PC-3 (cell line): ENCODE measurements around the gene ELOVL2. TPM values are rescaled to one million over a fixed set of nuclear protein-coding genes. Genes with fewer than 3 reads are reported as not detected.

Experiments used
- ATAC-seq: fragments of 200-7000 bp; cut with Tn5 transposase; 2 replicates; pipeline ENCODE4 v1.9.1; 2020; ENCODE audit warnings: mild to moderate bottlenecking, moderate library complexity
- BruUV-seq: library from RNA; stranded (reverse); fragments of 400-500 nt; replicated peaks from 2 replicates; lab custom pipeline; 2021; lab: Mats Ljungman, UMichigan
- CTCF ChIA-PET: fragments of 300-600 bp; sonication (Branson Sonifier 250); formaldehyde crosslinking; loops from one replicate; lab custom pipeline; 2022; ENCODE audit warnings: antibody characterized with exemption; lab: Charles Lee
- POLR2A ChIA-PET: fragments of 300-600 bp; sonication (Branson Sonifier 250); formaldehyde crosslinking; loops from one replicate; lab custom pipeline; 2022; ENCODE audit warnings: antibody characterized with exemption; ENCODE audit not compliant: unreplicated experiment; lab: Charles Lee
- DNase-seq: peaks from one replicate; pipeline ENCODE4 v3.0.0-alpha.2; 2015
- H2AFZ ChIP-seq: fragments of 300-600 bp; sonication (generic); 2 replicates; pipeline ENCODE4 v1.6.0; 2016; ENCODE audit warnings: antibody characterized with exemption, low read length
- H3F3A ChIP-seq: fragments of 300-600 bp; sonication (generic); one replicate; pipeline ENCODE4 v1.6.0; 2017; ENCODE audit warnings: antibody characterized with exemption, low read length, control low read depth, mild to moderate bottlenecking; ENCODE audit not compliant: unreplicated experiment
- H3K27ac ChIP-seq: fragments of 300-600 bp; sonication (generic); 2 replicates; pipeline ENCODE4 v1.5.1; 2016; ENCODE audit warnings: mild to moderate bottlenecking, low read length
- H3K27me3 ChIP-seq: fragments of 300-600 bp; sonication (generic); 2 replicates; pipeline ENCODE4 v1.6.1; 2016; ENCODE audit warnings: low read length, mixed read lengths
- H3K36me3 ChIP-seq: fragments of 300-600 bp; sonication (generic); 2 replicates; pipeline ENCODE4 v1.6.1; 2016; ENCODE audit warnings: low read depth, mixed run types, low read length, mixed read lengths
- H3K4me1 ChIP-seq: fragments of 300-600 bp; sonication (generic); 2 replicates; pipeline ENCODE4 v1.5.1; 2016; ENCODE audit warnings: low read length; ENCODE audit not compliant: insufficient read depth
- H3K4me2 ChIP-seq: fragments of 300-600 bp; sonication (generic); 2 replicates; pipeline ENCODE4 v1.6.0; 2016; ENCODE audit warnings: low read length
- H3K4me3 ChIP-seq: fragments of 300-600 bp; sonication (generic); 2 replicates; pipeline ENCODE4 v1.5.1; 2016; ENCODE audit warnings: mild to moderate bottlenecking, low read length, mixed read lengths
- H3K79me2 ChIP-seq: fragments of 300-600 bp; sonication (generic); 2 replicates; pipeline ENCODE4 v1.6.1; 2017; ENCODE audit warnings: low read length, mixed read lengths
- H3K9ac ChIP-seq: fragments of 300-600 bp; sonication (generic); 2 replicates; pipeline ENCODE4 v1.6.0; 2016; ENCODE audit warnings: mild to moderate bottlenecking, low read length
- H3K9me2 ChIP-seq: fragments of 300-600 bp; sonication (generic); replicated peaks from 2 replicates; pipeline ENCODE4 v1.6.1; 2016; ENCODE audit warnings: mixed run types, low read length, mixed read lengths
- H3K9me3 ChIP-seq: fragments of 300-600 bp; sonication (generic); 2 replicates; pipeline ENCODE4 v1.6.1; 2016; ENCODE audit warnings: low read length, mixed read lengths
- H4K20me1 ChIP-seq: fragments of 300-600 bp; sonication (generic); 2 replicates; pipeline ENCODE4 v1.6.1; 2016; ENCODE audit warnings: low read length, mixed read lengths
- EZH2 ChIP-seq: fragments of 300-600 bp; sonication (generic); IDR thresholded peaks from one replicate; pipeline ENCODE4 v1.6.1; 2017; ENCODE audit warnings: antibody characterized with exemption, mild to moderate bottlenecking, low read length; ENCODE audit not compliant: unreplicated experiment
- EZH2phosphoT487 ChIP-seq: fragments of 300-600 bp; sonication (generic); IDR thresholded peaks from 2 replicates; pipeline ENCODE4 v1.6.1; 2018; ENCODE audit warnings: mild to moderate bottlenecking, antibody characterized with exemption, low read length, borderline replicate concordance
- intact Hi-C: fragments of 100-400 bp; cut with micrococcal nuclease; formaldehyde crosslinking; loops from 2 replicates; pipeline ENCODE4 v1.9.0; 2023
- total RNA-seq: library from RNA; depleted of rRNA; stranded (reverse); fragments of >200 nt; gene quantifications from 2 replicates; pipeline ENCODE4 v1.2.3, GENCODE V29; 2014
- TF ChIP-seq, protein P1 (sequence below): fragments of 300-600 bp; sonication (generic); conservative IDR thresholded peaks from 2 replicates; pipeline ENCODE4 v1.5.1; 2017; ENCODE audit warnings: antibody characterized with exemption, low read depth, mild to moderate bottlenecking, low read length

ELOVL2 gene
- total RNA-seq, 1 experiment from 2014 or later = 0.91 TPM

DNA sequence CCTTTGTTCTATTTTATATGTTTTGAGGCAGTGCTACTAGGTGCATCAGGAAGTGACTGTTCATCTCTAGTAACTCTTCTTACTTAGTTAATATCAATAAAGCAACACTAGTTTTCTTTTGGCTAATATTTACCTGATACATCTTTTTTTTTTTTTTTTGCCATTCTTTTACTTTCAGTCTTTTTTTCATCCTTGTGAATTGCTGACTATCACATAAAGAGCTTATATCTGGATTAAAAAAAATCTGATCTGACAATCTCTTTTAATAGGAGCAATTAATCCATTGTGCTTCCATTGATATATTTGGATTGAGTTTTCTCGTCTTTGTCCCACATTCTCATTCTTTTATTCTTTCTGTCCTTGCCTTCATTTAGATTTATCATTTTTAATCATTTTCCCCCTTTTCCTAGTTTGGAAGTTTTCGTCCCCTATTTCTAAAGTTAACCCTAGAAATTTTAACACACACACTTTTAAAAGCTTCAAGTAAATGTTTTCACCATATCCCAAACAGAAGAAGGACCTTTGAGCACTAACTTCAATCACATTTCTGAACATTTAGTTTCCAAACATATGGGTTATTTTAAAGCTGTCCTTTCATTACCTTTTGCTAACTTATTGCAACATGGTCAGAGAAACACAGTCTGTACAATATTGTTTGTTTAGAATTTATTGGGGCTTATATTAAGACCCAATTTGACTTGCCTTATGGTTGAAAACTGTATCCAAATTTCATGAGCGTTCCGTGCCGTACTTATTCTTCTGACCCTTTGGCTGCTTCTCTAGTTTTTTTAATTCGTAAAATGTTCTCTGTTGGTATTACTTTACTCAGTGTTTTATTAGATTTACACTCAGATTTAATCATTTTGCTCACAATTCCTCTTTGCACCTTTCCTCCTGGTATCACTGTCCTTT, 94.3 kb downstream of the ELOVL2 start:
- ChIA-PET POLR2A (interaction anchor here (0.7 kb wide), 1 partner anchor 111 kb away, joined by 4 read pairs; no protein-coding TSS in a partner anchor), CTCF (no interaction called here)
- DNase-seq (no peak), ATAC-seq (no peak)
- Histone ChIP-seq H3K36me3 (no peaks in the 10 kb centered on the region), H3F3A (no peaks in the 10 kb centered on the region), H3K27ac (no peak overlapping the region), H3K9me2 (no peaks in the 10 kb centered on the region), H3K9ac (no peak overlapping the region), H3K4me2 (no peak overlapping the region), H3K27me3 (peaks cover 31% of the 10 kb centered on the region), H3K4me1 (peaks cover 10% of the 10 kb centered on the region), H4K20me1 (no peaks in the 10 kb centered on the region), H3K79me2 (no peaks in the 10 kb centered on the region), H3K4me3 (no peak overlapping the region), H3K9me3 (no peaks in the 10 kb centered on the region), H2AFZ (no peak overlapping the region)
- TF ChIP-seq EZH2 (no peak), EZH2phosphoT487 (no peak)
- TF ChIP-seq, protein P1, sequence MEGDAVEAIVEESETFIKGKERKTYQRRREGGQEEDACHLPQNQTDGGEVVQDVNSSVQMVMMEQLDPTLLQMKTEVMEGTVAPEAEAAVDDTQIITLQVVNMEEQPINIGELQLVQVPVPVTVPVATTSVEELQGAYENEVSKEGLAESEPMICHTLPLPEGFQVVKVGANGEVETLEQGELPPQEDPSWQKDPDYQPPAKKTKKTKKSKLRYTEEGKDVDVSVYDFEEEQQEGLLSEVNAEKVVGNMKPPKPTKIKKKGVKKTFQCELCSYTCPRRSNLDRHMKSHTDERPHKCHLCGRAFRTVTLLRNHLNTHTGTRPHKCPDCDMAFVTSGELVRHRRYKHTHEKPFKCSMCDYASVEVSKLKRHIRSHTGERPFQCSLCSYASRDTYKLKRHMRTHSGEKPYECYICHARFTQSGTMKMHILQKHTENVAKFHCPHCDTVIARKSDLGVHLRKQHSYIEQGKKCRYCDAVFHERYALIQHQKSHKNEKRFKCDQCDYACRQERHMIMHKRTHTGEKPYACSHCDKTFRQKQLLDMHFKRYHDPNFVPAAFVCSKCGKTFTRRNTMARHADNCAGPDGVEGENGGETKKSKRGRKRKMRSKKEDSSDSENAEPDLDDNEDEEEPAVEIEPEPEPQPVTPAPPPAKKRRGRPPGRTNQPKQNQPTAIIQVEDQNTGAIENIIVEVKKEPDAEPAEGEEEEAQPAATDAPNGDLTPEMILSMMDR = no peak
- BruUV-seq = no TSS peak
- intact Hi-C loops = loop anchor here (2.0 kb wide), 1 partner anchor 97 kb away; no protein-coding TSS in a partner anchor

GRCh38 chr6:10947966-10948365, 96.1 kb downstream of the ELOVL2 start:
- BruUV-seq = no TSS peak
- CTCF ChIA-PET = no interaction called here

More at GRCh38 chr6:10947966-10948365, 96.1 kb downstream of the ELOVL2 start:
- Histone ChIP-seq H3F3A (no peaks in the 10 kb centered on the region), H3K27ac (no peak overlapping the region), H3K9me2 (no peaks in the 10 kb centered on the region), H3K79me2 (no peaks in the 10 kb centered on the region), H3K4me1 (peaks cover 10% of the 10 kb centered on the region), H3K4me3 (no peak overlapping the region), H2AFZ (no peak overlapping the region), H3K27me3 (peaks cover 31% of the 10 kb centered on the region), H4K20me1 (no peaks in the 10 kb centered on the region), H3K36me3 (no peaks in the 10 kb centered on the region), H3K4me2 (no peak overlapping the region), H3K9me3 (no peaks in the 10 kb centered on the region), H3K9ac (no peak overlapping the region)
- DNase-seq (no peak), ATAC-seq (no peak)
- POLR2A ChIA-PET = no interaction called here
- intact Hi-C loops = no loop called here
- TF ChIP-seq EZH2 = no peak
- TF ChIP-seq, protein P1 = no peak
- no peak for TF ChIP-seq EZH2phosphoT487
